ENCODE results near the gene TMEM170A. TPM values are rescaled to one million over a fixed set of nuclear protein-coding genes. Genes with fewer than 3 reads are reported as not detected.
"Not testable (repeated sequence)": the region's sequence is repeated elsewhere in the genome, so short reads cannot be mapped to it uniquely, and the experiment has no call there.

Gene TMEM170A
- polyA plus RNA-seq, result 10 to 100 TPM in 1 of 3 donors, 1 to 10 TPM in 2; 3.3 to 10.7 (median 6.6) TPM

GRCh38 chr16:75464122-75464918, at the start of gene TMEM170A:
Gene TMEM170A (minus strand): TSS chr16:75464689. CDS start chr16:75464600, 89 bp downstream.
- WGBS, 3 donors, result 0% methylated on average over 69 to 88 of the region's 89 CpGs

GRCh38 chr16:75506574-75506973, 42.1 kb upstream of the TMEM170A start:
- WGBS, 3 donors, result 8 to 58% (median 17%) methylated on average over 7 of the region's 7 CpGs
- no peak overlapping the region for H3K27ac ChIP-seq (ENCODE audit: low read depth, low read length)

More at GRCh38 chr16:75464122-75464918, at the start of gene TMEM170A:
- H3K27ac ChIP-seq (ENCODE audit: low read depth, low read length), result peak within 1 kb of the TSS; percentile 28

GRCh38 chr16:75506107-75506506, 41.6 kb upstream of the TMEM170A start:
- no peak overlapping the region for H3K27ac ChIP-seq (ENCODE audit: low read depth, low read length)
- WGBS, 3 donors, result 71 to 88% (median 72%) methylated on average over 3 of the region's 3 CpGs

- no peak overlapping the region for H3K27ac ChIP-seq (ENCODE audit: low read depth, low read length)
- 93 to 95% (median 94%) methylated on average over 1 of the region's 1 CpG for whole genome bisulfite sequencing, 3 donors
Measured at GRCh38 chr16:75503801-75504200, 39.3 kb upstream of the TMEM170A start.

GRCh38 chr16:75502916-75503605, 38.6 kb upstream of the TMEM170A start:
- H3K27ac ChIP-seq (ENCODE audit: low read depth, low read length), result no peak overlapping the region
- WGBS, 3 donors, result 84 to 99% (median 97%) methylated on average over 4 of the region's 4 CpGs

DNA sequence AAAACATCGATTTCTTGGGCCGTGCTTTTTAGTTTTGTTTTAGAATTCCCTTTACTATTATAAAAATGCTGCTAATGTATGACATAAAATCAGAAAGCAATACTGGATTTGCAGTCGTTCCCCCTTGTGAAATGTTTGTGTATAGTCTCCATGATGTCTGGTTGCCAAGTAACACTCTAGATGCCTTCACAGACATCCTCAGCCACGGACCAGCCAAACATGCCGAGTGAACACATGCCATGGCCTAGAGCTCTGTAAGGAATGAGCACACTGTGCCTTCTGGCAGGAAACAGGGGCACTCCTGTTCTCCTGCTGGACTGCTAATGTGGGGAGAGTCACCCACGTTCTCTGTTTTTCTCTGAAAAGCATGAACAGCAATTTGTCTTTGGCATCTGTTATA, 37.3 kb upstream of the TMEM170A start:
- not testable (repeated sequence) for H3K27ac ChIP-seq (ENCODE audit: low read depth, low read length)
- WGBS, 3 donors, result 49 to 64% (median 54%) methylated on average over 6 of the region's 6 CpGs

DNA sequence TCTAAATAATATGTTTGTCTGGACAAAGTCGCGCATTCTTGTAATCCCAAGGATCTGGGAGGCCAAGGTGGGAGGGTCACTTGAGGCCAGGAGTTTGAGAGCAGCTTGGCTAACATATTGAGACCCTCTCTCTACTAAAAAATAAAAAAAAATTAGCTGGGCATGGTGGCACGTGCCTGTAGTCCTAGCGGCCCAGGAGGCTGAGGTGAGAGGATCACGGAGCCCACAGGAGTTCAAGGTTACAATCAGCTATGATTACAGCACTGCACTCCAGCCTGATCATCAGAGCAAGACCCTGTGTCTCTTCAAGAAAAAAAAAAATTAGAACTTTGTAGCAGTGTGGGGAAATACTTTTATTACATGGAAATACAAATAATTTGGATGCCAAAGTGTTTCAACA, 36.9 kb upstream of the TMEM170A start:
- no peak overlapping the region for H3K27ac ChIP-seq (ENCODE audit: low read depth, low read length)
- WGBS, 3 donors, result 85 to 89% (median 87%) methylated on average over 5 of the region's 5 CpGs

- H3K27ac ChIP-seq (ENCODE audit: low read depth, low read length), result not testable (repeated sequence)
- 22 to 51% (median 36%) methylated on average over 7 to 10 of the region's 13 CpGs for WGBS, 3 donors
Measured at GRCh38 chr16:75498605-75499322, 34.3 kb upstream of the TMEM170A start.

- no peak overlapping the region for H3K27ac ChIP-seq (ENCODE audit: low read depth, low read length)
- WGBS, 3 donors, result 29 to 78% (median 57%) methylated on average over 4 of the region's 4 CpGs
Measured at GRCh38 chr16:75497558-75497957, 33.1 kb upstream of the TMEM170A start.

- H3K27ac ChIP-seq (ENCODE audit: low read depth, low read length), result no peak within 1 kb of the TSS
- WGBS, 3 donors, result 1 to 2% (median 2%) methylated on average over 42 to 43 of the region's 43 CpGs
Measured at GRCh38 chr16:75495076-75495674, 30.7 kb upstream of the TMEM170A start, which contains the start of gene CHST6. Gene CHST6 (minus strand): TSS chr16:75495441. CDS start chr16:75479828, 15,613 bp downstream.

- 7 to 13% (median 8%) methylated on average over 26 of the region's 26 CpGs for WGBS, 3 donors
- no peak overlapping the region for H3K27ac ChIP-seq (ENCODE audit: low read depth, low read length)
Measured at GRCh38 chr16:75494661-75495075, 30.2 kb upstream of the TMEM170A start.

GRCh38 chr16:75494184-75494583, 29.7 kb upstream of the TMEM170A start:
- WGBS, 3 donors, result 61 to 74% (median 70%) methylated on average over 5 of the region's 5 CpGs
- H3K27ac ChIP-seq (ENCODE audit: low read depth, low read length), result no peak overlapping the region

DNA sequence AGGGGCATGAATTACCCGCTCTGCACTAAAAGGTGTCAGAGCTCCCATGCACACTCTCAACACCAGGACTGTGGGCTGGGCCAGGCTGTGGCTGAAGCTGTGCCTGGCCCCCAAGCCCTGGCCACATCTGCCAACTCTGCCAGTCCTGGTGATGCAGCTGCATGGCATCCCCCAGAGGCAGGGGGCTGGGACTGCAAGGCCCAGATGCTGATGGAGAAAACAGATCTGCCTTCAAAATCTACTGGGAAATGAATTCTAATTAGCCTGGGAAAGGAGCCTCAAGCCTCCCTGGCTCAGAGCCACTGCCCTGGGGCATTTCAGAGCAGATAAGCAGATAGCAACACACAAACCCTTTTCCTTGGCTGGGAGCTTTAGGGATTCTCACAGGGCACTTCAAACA, 27.4 kb upstream of the TMEM170A start:
- 86 to 97% (median 95%) methylated on average over 1 of the region's 1 CpG for WGBS, 3 donors
- H3K27ac ChIP-seq (ENCODE audit: low read depth, low read length), result no peak overlapping the region

GRCh38 chr16:75488322-75488721, 23.8 kb upstream of the TMEM170A start:
- 82 to 93% (median 89%) methylated on average over 2 of the region's 2 CpGs for WGBS, 3 donors
- H3K27ac ChIP-seq (ENCODE audit: low read depth, low read length), result no peak overlapping the region

DNA sequence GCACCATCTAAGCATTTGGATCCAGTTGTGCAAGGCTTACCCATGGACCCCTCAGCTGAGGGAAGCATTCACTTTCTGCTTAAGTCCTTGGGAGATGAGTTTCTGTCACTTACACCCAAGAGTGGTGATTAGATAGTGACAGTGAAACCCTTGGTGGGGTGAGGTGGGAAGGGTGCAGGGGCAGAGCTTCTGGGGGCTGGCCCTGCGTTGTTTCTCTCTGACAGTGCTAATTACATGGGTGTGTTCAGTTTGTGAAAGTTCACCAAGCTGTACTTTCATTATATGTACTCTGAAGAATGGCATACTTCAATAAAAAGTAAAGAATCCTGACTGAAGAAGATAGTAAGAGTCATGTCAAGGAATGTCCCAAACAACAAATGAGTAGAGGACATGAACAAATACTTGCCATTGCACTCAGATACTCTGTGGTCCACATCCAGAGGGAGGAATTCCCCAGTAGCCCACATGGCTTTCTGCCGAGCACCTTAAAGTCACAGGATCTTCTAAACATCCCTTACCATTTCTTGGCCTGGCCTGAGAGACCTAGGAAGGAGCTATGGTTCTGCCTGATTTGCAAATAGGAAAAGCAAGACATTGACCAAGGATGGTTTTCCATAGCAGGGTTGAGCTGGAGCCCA, 22.3 kb upstream of the TMEM170A start:
- WGBS, 3 donors, result 84 to 92% (median 88%) methylated on average over 2 of the region's 2 CpGs
- no peak overlapping the region for H3K27ac ChIP-seq (ENCODE audit: low read depth, low read length)

DNA sequence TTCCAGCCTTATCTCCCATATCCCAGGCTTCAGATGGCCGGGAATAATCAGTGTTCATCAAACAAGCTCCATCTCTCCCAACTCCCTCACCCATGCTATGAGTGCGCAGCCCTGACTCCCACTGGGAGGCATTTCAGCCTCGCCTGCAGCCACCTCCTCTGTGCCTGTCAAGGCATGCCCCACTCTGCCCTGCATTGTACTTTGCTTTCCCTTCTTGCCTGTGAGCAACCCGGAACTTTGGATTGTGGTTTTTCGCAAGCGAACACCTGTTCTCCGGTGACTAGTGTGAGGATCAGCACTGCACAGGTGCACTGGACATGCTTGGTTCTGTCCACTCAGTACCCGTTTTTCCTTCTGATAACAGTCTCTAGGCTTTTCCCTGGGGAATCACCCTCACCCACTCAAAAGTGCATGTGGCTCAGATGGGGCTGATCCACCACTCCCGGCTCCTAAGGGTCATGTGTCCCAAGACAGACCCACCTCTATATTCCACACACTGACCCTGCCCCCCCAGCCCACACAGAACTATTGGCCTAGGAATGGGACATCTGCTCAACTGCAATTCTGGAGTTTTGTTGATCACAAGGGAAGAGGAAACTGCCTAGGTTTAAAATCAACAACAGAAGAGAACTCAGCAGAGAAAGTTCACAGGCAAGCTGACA, 21.7 kb upstream of the TMEM170A start:
- WGBS, 3 donors, result 62 to 88% (median 81%) methylated on average over 9 of the region's 9 CpGs
- no peak overlapping the region for H3K27ac ChIP-seq (ENCODE audit: low read depth, low read length)

- no peak overlapping the region for H3K27ac ChIP-seq (ENCODE audit: low read depth, low read length)
- 83 to 90% (median 87%) methylated on average over 7 of the region's 7 CpGs for WGBS, 3 donors
Measured at GRCh38 chr16:75485230-75486013, 20.9 kb upstream of the TMEM170A start.
